NOMO-1 (cell line): Measurements from ENCODE around the gene TCF7L2.
A peak's percentile ranks its signal among the peaks of the same experiment; 100 is the strongest.

Experiments used
- DNase-seq, 2 experiments: peaks; one replicate each; lab custom pipeline; 2025; ENCODE audit not compliant: unreplicated experiment in 2 of 2; lab: John Stamatoyannopoulos, UW

TCF7L2 gene

DNA sequence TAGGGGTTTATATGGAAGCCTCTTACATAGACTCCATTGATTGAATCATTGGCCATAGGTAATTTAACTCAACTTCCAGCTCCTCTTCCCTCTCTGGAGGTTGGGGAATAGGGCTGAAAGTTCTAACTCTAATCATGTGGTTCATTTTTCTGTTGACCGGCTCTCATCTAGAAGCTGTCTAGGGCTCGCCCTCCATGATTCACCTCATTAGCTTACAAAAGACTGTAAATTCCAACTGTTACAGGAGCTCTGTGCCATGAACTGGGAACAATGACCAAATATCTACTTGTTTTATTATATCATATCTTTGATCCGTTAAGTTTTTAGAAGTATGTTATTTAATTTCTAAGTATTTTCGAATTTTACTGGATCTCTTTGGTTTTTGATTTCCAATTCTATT, 263.0 kb downstream of the TCF7L2 start:
- DNase-seq: no peak

DNA sequence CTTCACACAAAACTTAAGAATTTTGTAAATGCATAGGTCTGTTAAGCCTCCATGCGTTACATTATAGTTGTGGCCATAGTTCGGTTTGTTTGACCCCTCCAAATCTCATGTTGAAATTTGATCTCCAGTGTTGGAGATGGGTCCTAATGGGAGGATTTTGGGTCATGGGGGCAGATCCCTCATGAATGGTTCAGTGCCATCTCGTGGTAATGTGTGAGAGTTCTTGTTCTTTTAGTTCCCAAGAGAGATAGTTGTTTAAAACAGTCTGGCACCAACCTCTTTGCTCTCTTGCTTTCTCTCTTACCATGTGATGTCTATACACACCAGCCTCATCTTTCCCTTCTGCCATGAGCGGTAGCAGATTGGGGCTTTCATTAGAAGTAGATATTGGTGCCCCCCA, 264.3 kb downstream of the TCF7L2 start:
- DNase-seq: no peak

DNA sequence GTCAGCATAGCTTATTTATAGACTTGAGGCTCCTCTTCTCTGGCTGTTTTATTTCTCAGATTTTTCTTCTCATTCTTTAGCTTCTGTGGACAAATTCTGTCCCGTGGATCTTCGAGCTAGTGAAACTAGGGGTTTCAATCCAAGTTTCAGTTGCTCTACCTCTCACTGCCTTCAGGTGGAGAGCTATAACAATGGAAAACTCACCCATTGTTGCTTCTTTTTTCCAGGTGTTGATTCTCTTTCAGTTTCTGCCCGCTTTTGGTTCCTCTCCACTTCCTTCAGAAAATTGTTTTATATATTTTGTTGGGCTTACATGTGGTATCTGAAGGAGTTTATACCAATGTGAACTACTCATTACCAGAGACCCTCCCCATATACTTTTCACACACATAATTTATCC, 266.1 kb downstream of the TCF7L2 start:
- peak in 1 of 2 experiments; percentile 40 for DNase-seq
